ENCODE data around the gene DGKD.

DNA sequence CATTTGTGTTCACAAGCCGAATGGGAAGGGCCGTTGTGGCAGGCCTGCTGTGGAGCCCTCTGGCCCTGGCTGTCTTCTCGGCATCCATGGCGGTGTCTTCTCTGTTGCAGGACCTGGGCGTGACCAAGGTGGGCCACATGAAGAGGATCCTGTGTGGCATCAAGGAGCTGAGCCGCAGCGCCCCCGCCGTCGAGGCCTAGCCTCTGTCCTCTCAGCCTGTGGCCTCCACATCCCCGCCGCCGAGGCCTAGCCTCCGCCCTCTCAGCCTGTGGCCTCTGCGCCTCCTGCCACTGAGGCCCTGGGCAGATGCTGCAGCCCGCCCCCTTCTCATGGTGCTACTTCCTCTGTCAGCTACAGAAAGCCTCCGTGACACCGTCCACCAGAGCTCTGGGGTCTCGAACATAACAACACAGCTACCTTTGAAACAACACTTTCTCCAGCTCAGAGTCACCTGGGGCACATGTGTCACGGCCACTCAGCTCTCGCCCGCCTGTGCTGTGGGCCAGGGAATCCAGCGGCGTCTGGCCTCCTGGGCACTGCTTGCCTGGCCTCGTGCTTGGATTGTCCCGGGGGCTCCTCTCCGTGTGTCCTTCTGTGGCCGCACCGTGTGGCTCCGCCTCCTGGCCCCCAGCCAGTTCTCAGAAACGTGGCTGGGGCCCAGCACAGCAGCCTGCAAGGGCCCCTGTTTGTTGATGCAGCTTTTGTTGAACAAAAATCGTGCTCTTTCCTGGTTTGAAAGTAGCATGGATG, 115.1 kb downstream of the DGKD start:
- TF ChIP-seq, protein P1, sequence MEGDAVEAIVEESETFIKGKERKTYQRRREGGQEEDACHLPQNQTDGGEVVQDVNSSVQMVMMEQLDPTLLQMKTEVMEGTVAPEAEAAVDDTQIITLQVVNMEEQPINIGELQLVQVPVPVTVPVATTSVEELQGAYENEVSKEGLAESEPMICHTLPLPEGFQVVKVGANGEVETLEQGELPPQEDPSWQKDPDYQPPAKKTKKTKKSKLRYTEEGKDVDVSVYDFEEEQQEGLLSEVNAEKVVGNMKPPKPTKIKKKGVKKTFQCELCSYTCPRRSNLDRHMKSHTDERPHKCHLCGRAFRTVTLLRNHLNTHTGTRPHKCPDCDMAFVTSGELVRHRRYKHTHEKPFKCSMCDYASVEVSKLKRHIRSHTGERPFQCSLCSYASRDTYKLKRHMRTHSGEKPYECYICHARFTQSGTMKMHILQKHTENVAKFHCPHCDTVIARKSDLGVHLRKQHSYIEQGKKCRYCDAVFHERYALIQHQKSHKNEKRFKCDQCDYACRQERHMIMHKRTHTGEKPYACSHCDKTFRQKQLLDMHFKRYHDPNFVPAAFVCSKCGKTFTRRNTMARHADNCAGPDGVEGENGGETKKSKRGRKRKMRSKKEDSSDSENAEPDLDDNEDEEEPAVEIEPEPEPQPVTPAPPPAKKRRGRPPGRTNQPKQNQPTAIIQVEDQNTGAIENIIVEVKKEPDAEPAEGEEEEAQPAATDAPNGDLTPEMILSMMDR (IDR thresholded peaks at IDR 0.05 in 2 of 3, conservative IDR thresholded peaks at IDR 0.05 in 1 of 3; ENCODE audit: control insufficient read depth in 2 of 3, extremely low read depth in 1 of 3, insufficient read depth in 1 of 3, low read depth in 3 of 3, low read length in 3 of 3), result no peak
- no peak for TF ChIP-seq MYC (IDR thresholded peaks at IDR 0.05; ENCODE audit: insufficient read depth, insufficient read length, insufficient replicate concordance, low read length, severe bottlenecking)
- no peak for TF ChIP-seq IKZF1 (conservative IDR thresholded peaks at IDR 0.05)
- TF ChIP-seq JUND (IDR thresholded peaks at IDR 0.05; ENCODE audit: low read depth, low read length), result no peak
- TF ChIP-seq EZH2 (IDR thresholded peaks at IDR 0.05; ENCODE audit: borderline replicate concordance, control insufficient read depth, low read depth, low read length), result no peak
- TF ChIP-seq ETV6 (conservative IDR thresholded peaks at IDR 0.05 in 1 of 2, IDR thresholded peaks at IDR 0.05 in 1 of 2; ENCODE audit: borderline replicate concordance in 1 of 2, low read depth in 1 of 2), result no peak
- no peak for TF ChIP-seq TAF1 (IDR thresholded peaks at IDR 0.05; ENCODE audit: borderline replicate concordance, low read depth, low read length)
